Mesenchymal stem cell (in vitro differentiated cells and primary cell): ENCODE data around the gene SFN. TPM values are rescaled to one million over a fixed set of nuclear protein-coding genes. Genes with fewer than 3 reads are reported as not detected.

Source experiments
- small RNA-seq: library from polyadenylated mRNA; stranded (forward); fragments of <200 nt; extraction: miRNeasy Mini kit (QIAGEN cat#:217004); gene quantifications from one replicate; pipeline ENCODE3, GENCODE V24; 2013; ENCODE audit warnings: low read depth

The SFN gene

Small RNA genes lying within 50 kb of the gene (small RNA-seq; reads per million reads assigned to genes)
- not detected for gene RN7SL165P
